Stimulated activated CD8-positive, alpha-beta memory T cell treated with anti-CD3 and anti-CD28 coated beads, Interleukin-4, amount 100 ng/mL, for 4 hours (primary cell): Measurements from ENCODE around the gene NBAS.

Experiments
- DNase-seq, 2 donors: peaks; one replicate each; pipeline ENCODE4 v3.0.0-alpha.2; 2020; ENCODE audit warnings: low read depth in 2 of 2, low spot score in 1 of 2

Gene NBAS

GRCh38 chr2:15146960-15147359 is 414.2 kb downstream of the NBAS start:
- DNase-seq, result no peak

GRCh38 chr2:15145919-15146318 is 415.2 kb downstream of the NBAS start:
- DNase-seq, result no peak

- DNase-seq, result no peak
Observed at GRCh38 chr2:15145046-15145817, 415.9 kb downstream of the NBAS start.

- peak; percentile 39 to 49 for DNase-seq
Observed at GRCh38 chr2:15142069-15142689, 419.0 kb downstream of the NBAS start.

- no peak for DNase-seq
Observed at GRCh38 chr2:15141211-15141610, 419.9 kb downstream of the NBAS start.

- DNase-seq, result no peak
Observed at GRCh38 chr2:15136639-15137038, 424.5 kb downstream of the NBAS start.

GRCh38 chr2:15134957-15135356 is 426.2 kb downstream of the NBAS start:
- DNase-seq, result no peak

- DNase-seq, result no peak
Observed at GRCh38 chr2:15133461-15133860, 427.7 kb downstream of the NBAS start.

GRCh38 chr2:15128846-15129245 is 432.3 kb downstream of the NBAS start:
- DNase-seq, result no peak

GRCh38 chr2:15127876-15128275 is 433.3 kb downstream of the NBAS start:
- no peak for DNase-seq

- no peak for DNase-seq
Observed at GRCh38 chr2:15127301-15127700, 433.8 kb downstream of the NBAS start.

GRCh38 chr2:15126373-15126772 is 434.8 kb downstream of the NBAS start:
- DNase-seq, result no peak

- DNase-seq, result no peak
Observed at GRCh38 chr2:15122915-15123314, 438.2 kb downstream of the NBAS start.

GRCh38 chr2:15120631-15121030 is 440.5 kb downstream of the NBAS start:
- no peak for DNase-seq

- DNase-seq, result no peak
Observed at GRCh38 chr2:15119722-15120175, 441.4 kb downstream of the NBAS start.

GRCh38 chr2:15117409-15118050 is 443.6 kb downstream of the NBAS start:
- DNase-seq, result no peak
